GM23338 (cell line): Measurements from ENCODE around the gene GPATCH1. TPM values are rescaled to one million over a fixed set of nuclear protein-coding genes. Genes with fewer than 3 reads are reported as not detected.

Source experiments
- ATAC-seq: fragments of 200-7000 bp; cut with Tn5 transposase; 3 replicates; pipeline ENCODE4 v1.9.1; 2020
- DNase-seq: peaks from one replicate; pipeline ENCODE4 v3.0.0-alpha.2; 2015; ENCODE audit warnings: low spot score
- H2AFZ ChIP-seq: fragments of 200-600 bp; sonication (generic); 2 replicates; pipeline ENCODE4 v1.8.0; 2016; ENCODE audit warnings: antibody characterized with exemption, mild to moderate bottlenecking, moderate library complexity
- H3F3A ChIP-seq: fragments of 200-600 bp; sonication (generic); replicated peaks from 2 replicates; pipeline ENCODE4 v1.8.0; 2017; ENCODE audit warnings: antibody characterized with exemption, mixed run types, low read depth
- H3K27ac ChIP-seq: fragments of 200-600 bp; sonication (generic); 2 replicates; pipeline ENCODE4 v1.6.1; 2016; ENCODE audit warnings: low read depth
- H3K27me3 ChIP-seq: fragments of 200-600 bp; sonication (generic); 2 replicates; pipeline ENCODE4 v1.8.0; 2016; ENCODE audit warnings: mild to moderate bottlenecking, mixed run types, moderate library complexity; ENCODE audit not compliant: insufficient read depth
- H3K36me3 ChIP-seq: fragments of 200-600 bp; sonication (generic); 2 replicates; pipeline ENCODE4 v1.8.0; 2016; ENCODE audit warnings: mild to moderate bottlenecking; ENCODE audit not compliant: insufficient read depth
- H3K4me1 ChIP-seq: fragments of 200-600 bp; sonication (generic); 2 replicates; pipeline ENCODE4 v1.8.0; 2016; ENCODE audit warnings: mild to moderate bottlenecking, moderate library complexity; ENCODE audit not compliant: insufficient read depth
- H3K4me2 ChIP-seq: fragments of 200-600 bp; sonication (generic); 2 replicates; pipeline ENCODE4 v1.7.1; 2017; ENCODE audit warnings: mixed run types
- H3K4me3 ChIP-seq: fragments of 200-600 bp; sonication (generic); 2 replicates; pipeline ENCODE4 v1.6.1; 2016; ENCODE audit warnings: mixed run types
- H3K79me2 ChIP-seq: fragments of 200-600 bp; sonication (generic); replicated peaks from 2 replicates; pipeline ENCODE4 v1.8.0; 2017; ENCODE audit warnings: mild to moderate bottlenecking; ENCODE audit not compliant: insufficient read depth
- H3K9me2 ChIP-seq: fragments of 200-600 bp; sonication (generic); 2 replicates; pipeline ENCODE4 v1.8.0; 2017; ENCODE audit not compliant: insufficient read depth
- H4K20me1 ChIP-seq: fragments of 200-600 bp; sonication (generic); replicated peaks from 2 replicates; pipeline ENCODE4 v1.8.0; 2017; ENCODE audit warnings: mild to moderate bottlenecking; ENCODE audit not compliant: insufficient read depth
- H3K27ac Mint-ChIP-seq: 2 replicates; pipeline ENCODE4 v1.8.0; 2020; ENCODE audit warnings: inconsistent platforms, mild to moderate bottlenecking, moderate library complexity, mixed read lengths
- H3K27me3 Mint-ChIP-seq: 3 replicates; pipeline ENCODE4 v1.8.0; 2022; ENCODE audit warnings: low read depth, mild to moderate bottlenecking, moderate library complexity, mixed read lengths, inconsistent platforms; ENCODE audit not compliant: insufficient read depth, poor library complexity
- H3K36me3 Mint-ChIP-seq: 3 replicates; pipeline ENCODE4 v1.8.0; 2021; ENCODE audit warnings: low read depth, mild to moderate bottlenecking, inconsistent platforms, moderate library complexity, mixed read lengths
- H3K4me1 Mint-ChIP-seq: 3 replicates; pipeline ENCODE4 v1.8.0; 2020; ENCODE audit warnings: mild to moderate bottlenecking, inconsistent platforms, mixed read lengths
- H3K4me3 Mint-ChIP-seq: 3 replicates; pipeline ENCODE4 v1.8.0; 2021; ENCODE audit warnings: moderate library complexity, mild to moderate bottlenecking, inconsistent platforms, mixed read lengths
- H3K9me3 Mint-ChIP-seq: 3 replicates; pipeline ENCODE4 v1.8.0; 2020; ENCODE audit warnings: moderate library complexity, mild to moderate bottlenecking, inconsistent platforms, mixed read lengths
- CREB1 ChIP-seq: fragments of 250-450 bp; sonication (Bioruptor Pico); IDR thresholded peaks from 2 replicates; pipeline ENCODE4 v1.5.0; 2020; ENCODE audit warnings: low read depth, mild to moderate bottlenecking, moderate library complexity
- EZH2 ChIP-seq: fragments of 200-600 bp; sonication (generic); IDR thresholded peaks from one replicate; pipeline ENCODE4 v1.8.0; 2017; ENCODE audit warnings: antibody characterized with exemption, mild to moderate bottlenecking, low read depth; ENCODE audit not compliant: unreplicated experiment
- POLR2AphosphoS5 ChIP-seq: IDR thresholded peaks from 2 replicates; pipeline ENCODE4 v1.6.1; 2016; ENCODE audit warnings: antibody characterized with exemption, low read depth
- ZNF114 ChIP-seq: fragments of 250-450 bp; sonication (Bioruptor Pico); IDR thresholded peaks from 2 replicates; pipeline ENCODE4 v1.5.0; 2020; ENCODE audit warnings: mild to moderate bottlenecking, moderate library complexity
- ZNF331 ChIP-seq: fragments of 250-450 bp; sonication (Bioruptor Pico); IDR thresholded peaks from 2 replicates; pipeline ENCODE4 v1.5.0; 2020; ENCODE audit warnings: low read depth, mild to moderate bottlenecking, moderate library complexity
- polyA plus RNA-seq: library from polyadenylated mRNA; unstranded; fragments of >200 nt; fragmentation: Nextera tagmentation; extraction: Ambion mirVana; gene quantifications from 2 replicates; pipeline ENCODE4 v1.2.1, GENCODE V29; 2016
- total RNA-seq: library from RNA; depleted of rRNA; stranded (reverse); fragments of >200 nt; shearing (Covaris generic); gene quantifications from 2 replicates; pipeline ENCODE4 v1.2.3, GENCODE V29; 2014
- TF ChIP-seq, protein P1 (sequence below): fragments of 250-450 bp; sonication (Bioruptor Pico); IDR thresholded peaks from 2 replicates; pipeline ENCODE4 v1.5.0; 2020; ENCODE audit warnings: mild to moderate bottlenecking, moderate library complexity

Gene GPATCH1
- total and polyA plus RNA-seq, 2 experiments from 2014 or later: 12.0 to 13.6 TPM

DNA sequence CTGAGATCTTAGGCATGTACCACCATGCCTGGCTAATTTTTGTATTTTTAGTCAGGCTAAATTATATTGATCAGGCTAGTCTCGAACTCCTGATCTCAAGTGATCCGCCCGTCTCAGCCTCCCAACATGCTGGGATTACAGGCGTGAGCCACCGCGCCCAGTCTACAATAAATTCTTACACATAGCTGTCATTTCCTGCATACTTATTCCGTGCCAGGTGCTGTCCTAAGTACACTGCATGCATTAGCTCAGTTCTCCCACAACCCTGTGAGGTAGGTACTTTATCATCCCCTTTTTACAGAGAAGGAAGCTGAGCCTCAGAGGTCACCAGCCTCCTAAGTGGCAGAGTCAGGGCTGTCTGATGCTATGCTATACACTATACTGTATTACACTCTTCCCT, 9.1 kb upstream of the GPATCH1 start:
- no peak overlapping the region for H3K4me2 ChIP-seq
- H3K4me3 ChIP-seq: no peak overlapping the region
- no peaks in the 10 kb centered on the region for H4K20me1 ChIP-seq
- no peaks in the 10 kb centered on the region for H3F3A ChIP-seq
- H3K36me3 Mint-ChIP-seq: no peaks in the 10 kb centered on the region
- no peaks in the 10 kb centered on the region for H3K27me3 ChIP-seq
- no peaks in the 10 kb centered on the region for H3K9me2 ChIP-seq
- no peak for TF ChIP-seq POLR2AphosphoS5
- ATAC-seq (no peak), DNase-seq (no peak)
- no peak overlapping the region for H3K27ac ChIP-seq
- peaks cover 5% of the 10 kb centered on the region for H3K27me3 Mint-ChIP-seq
- no peaks in the 10 kb centered on the region for H3K4me1 ChIP-seq
- H3K79me2 ChIP-seq: no peaks in the 10 kb centered on the region
- no peak overlapping the region for H3K27ac Mint-ChIP-seq
- no peaks in the 10 kb centered on the region for H3K9me3 Mint-ChIP-seq
- no peak overlapping the region for H3K4me3 Mint-ChIP-seq
- H3K4me1 Mint-ChIP-seq: 0 out of 3 replicates have a peak, but pooled peaks cover 4% of the 10 kb centered on the region
- H3K36me3 ChIP-seq: no peaks in the 10 kb centered on the region
- H2AFZ ChIP-seq: no peak overlapping the region

DNA sequence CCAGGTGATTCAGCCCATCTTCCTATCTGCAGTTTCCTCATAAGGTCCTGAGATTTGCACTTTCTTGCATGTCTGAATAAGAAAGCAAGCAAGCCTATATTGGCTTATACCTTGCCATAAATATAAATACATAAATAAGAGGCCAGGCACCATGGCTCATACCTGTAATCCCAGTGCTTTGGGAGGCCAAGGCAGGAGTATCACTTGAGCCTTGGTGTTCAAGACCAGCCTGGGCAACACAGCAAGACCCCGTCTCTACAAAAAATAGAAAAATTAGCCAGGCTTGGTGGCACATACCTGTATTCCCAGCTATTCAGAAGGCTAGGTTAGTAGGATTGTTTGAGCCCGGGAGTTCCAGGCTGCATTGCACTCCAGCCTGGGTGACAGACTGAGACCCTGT, 5.5 kb upstream of the GPATCH1 start:
- no peaks in the 10 kb centered on the region for H3K36me3 Mint-ChIP-seq

More for the DNA sequence above, 5.5 kb upstream of the GPATCH1 start:
- Histone ChIP-seq H3K79me2 (no peaks in the 10 kb centered on the region), H3K27ac (no peak overlapping the region), H3K4me2 (no peak overlapping the region), H3K4me3 (no peak overlapping the region), H3F3A (no peaks in the 10 kb centered on the region), H2AFZ (no peak overlapping the region), H3K27me3 (no peaks in the 10 kb centered on the region), H4K20me1 (no peaks in the 10 kb centered on the region), H3K9me2 (no peaks in the 10 kb centered on the region), H3K36me3 (no peaks in the 10 kb centered on the region), H3K4me1 (no peaks in the 10 kb centered on the region; the same call in 1 of the 2 replicates)
- no peak for DNase-seq
- ATAC-seq: no peak
- peaks cover 6% of the 10 kb centered on the region; the same call in 2 of the 3 replicates for H3K4me1 Mint-ChIP-seq
- no peak overlapping the region for H3K27ac Mint-ChIP-seq
- TF ChIP-seq ZNF114: no peak
- TF ChIP-seq ZNF331 (CRISPR knock-in tag): no peak
- TF ChIP-seq, protein P1, sequence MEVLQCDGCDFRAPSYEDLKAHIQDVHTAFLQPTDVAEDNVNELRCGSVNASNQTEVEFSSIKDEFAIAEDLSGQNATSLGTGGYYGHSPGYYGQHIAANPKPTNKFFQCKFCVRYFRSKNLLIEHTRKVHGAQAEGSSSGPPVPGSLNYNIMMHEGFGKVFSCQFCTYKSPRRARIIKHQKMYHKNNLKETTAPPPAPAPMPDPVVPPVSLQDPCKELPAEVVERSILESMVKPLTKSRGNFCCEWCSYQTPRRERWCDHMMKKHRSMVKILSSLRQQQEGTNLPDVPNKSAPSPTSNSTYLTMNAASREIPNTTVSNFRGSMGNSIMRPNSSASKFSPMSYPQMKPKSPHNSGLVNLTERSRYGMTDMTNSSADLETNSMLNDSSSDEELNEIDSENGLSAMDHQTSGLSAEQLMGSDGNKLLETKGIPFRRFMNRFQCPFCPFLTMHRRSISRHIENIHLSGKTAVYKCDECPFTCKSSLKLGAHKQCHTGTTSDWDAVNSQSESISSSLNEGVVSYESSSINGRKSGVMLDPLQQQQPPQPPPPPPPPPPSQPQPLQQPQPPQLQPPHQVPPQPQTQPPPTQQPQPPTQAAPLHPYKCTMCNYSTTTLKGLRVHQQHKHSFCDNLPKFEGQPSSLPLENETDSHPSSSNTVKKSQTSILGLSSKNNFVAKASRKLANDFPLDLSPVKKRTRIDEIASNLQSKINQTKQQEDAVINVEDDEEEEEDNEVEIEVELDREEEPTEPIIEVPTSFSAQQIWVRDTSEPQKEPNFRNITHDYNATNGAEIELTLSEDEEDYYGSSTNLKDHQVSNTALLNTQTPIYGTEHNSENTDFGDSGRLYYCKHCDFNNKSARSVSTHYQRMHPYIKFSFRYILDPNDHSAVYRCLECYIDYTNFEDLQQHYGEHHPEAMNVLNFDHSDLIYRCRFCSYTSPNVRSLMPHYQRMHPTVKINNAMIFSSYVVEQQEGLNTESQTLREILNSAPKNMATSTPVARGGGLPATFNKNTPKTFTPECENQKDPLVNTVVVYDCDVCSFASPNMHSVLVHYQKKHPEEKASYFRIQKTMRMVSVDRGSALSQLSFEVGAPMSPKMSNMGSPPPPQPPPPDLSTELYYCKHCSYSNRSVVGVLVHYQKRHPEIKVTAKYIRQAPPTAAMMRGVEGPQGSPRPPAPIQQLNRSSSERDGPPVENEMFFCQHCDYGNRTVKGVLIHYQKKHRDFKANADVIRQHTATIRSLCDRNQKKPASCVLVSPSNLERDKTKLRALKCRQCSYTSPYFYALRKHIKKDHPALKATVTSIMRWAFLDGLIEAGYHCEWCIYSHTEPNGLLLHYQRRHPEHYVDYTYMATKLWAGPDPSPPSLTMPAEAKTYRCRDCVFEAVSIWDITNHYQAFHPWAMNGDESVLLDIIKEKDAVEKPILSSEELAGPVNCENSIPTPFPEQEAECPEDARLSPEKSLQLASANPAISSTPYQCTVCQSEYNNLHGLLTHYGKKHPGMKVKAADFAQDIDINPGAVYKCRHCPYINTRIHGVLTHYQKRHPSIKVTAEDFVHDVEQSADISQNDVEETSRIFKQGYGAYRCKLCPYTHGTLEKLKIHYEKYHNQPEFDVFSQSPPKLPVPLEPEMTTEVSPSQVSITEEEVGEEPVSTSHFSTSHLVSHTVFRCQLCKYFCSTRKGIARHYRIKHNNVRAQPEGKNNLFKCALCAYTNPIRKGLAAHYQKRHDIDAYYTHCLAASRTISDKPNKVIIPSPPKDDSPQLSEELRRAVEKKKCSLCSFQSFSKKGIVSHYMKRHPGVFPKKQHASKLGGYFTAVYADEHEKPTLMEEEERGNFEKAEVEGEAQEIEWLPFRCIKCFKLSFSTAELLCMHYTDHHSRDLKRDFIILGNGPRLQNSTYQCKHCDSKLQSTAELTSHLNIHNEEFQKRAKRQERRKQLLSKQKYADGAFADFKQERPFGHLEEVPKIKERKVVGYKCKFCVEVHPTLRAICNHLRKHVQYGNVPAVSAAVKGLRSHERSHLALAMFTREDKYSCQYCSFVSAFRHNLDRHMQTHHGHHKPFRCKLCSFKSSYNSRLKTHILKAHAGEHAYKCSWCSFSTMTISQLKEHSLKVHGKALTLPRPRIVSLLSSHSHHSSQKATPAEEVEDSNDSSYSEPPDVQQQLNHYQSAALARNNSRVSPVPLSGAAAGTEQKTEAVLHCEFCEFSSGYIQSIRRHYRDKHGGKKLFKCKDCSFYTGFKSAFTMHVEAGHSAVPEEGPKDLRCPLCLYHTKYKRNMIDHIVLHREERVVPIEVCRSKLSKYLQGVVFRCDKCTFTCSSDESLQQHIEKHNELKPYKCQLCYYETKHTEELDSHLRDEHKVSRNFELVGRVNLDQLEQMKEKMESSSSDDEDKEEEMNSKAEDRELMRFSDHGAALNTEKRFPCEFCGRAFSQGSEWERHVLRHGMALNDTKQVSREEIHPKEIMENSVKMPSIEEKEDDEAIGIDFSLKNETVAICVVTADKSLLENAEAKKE: no peak
- TF ChIP-seq CREB1 (CRISPR knock-in tag): no peak
- TF ChIP-seq POLR2AphosphoS5: no peak
- TF ChIP-seq EZH2: no peak
- no peaks in the 10 kb centered on the region for H3K9me3 Mint-ChIP-seq
- H3K4me3 Mint-ChIP-seq: no peak overlapping the region
- peaks cover 7% of the 10 kb centered on the region for H3K27me3 Mint-ChIP-seq
